ENCODE measurements around the gene BTN1A1. TPM values are rescaled to one million over a fixed set of nuclear protein-coding genes. Genes with fewer than 3 reads are reported as not detected.

Gene BTN1A1
- total and polyA plus RNA-seq, 9 of the 15 experiments (the other 6 are each of a cell fraction or from before 2014, with no cell fraction given), result 0.01 to 0.15 (median 0.06) TPM; not detected in 4

DNA sequence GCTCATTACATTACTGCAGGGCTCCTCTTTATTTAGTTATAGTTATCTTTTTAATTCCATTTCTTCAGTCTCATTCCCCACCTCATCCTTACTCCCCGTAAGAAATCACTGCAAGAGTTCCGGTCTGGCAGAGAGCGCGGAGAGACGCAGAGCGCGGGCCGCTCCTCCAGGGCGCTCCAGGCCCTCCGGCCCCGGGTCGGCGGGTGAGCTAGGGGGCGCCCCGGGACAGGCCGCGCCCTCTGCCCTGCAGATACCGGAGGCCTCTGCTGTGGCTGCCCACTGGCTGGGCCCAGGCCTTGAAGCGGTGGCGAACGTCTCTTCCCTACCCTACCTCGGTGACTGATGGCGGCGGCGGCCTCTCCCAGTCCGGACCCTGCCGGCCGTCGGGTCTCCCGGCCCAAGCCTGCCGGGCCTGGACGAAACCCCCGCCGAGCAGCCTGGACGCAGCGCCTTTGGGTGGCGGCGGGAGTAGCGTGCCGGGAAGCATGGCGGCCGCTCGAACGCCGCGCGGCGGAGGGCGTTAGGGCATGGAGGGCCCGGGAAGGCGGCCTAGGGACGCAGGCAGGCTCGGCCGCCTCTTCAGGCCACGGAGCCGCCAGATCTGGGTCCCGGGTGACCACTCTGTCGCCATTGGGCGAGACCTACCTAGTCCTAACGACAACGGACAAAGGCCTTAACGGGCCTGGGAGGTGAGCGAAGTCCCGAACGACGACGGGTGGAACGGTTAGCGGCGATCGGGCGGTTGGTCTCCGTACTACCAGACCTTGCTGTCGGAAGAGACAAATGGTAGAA, 21.7 kb downstream of the BTN1A1 start (continued):
- TF ChIP-seq XRCC5 (IDR thresholded peaks at IDR 0.05; ENCODE audit: low read depth, low read length), result peak; percentile 93
- TF ChIP-seq HCFC1 (IDR thresholded peaks at IDR 0.05; ENCODE audit: low read depth, low read length), result peak; percentile 55; the same call in 1 of the 2 replicates
- TF ChIP-seq CBFA2T2 (conservative IDR thresholded peaks at IDR 0.05), result no peak
- TF ChIP-seq CHD4 (IDR thresholded peaks at IDR 0.05; ENCODE audit: insufficient read depth, insufficient replicate concordance, low read depth, low read length, poor library complexity, severe bottlenecking), result no peak
- TF ChIP-seq, protein P1, sequence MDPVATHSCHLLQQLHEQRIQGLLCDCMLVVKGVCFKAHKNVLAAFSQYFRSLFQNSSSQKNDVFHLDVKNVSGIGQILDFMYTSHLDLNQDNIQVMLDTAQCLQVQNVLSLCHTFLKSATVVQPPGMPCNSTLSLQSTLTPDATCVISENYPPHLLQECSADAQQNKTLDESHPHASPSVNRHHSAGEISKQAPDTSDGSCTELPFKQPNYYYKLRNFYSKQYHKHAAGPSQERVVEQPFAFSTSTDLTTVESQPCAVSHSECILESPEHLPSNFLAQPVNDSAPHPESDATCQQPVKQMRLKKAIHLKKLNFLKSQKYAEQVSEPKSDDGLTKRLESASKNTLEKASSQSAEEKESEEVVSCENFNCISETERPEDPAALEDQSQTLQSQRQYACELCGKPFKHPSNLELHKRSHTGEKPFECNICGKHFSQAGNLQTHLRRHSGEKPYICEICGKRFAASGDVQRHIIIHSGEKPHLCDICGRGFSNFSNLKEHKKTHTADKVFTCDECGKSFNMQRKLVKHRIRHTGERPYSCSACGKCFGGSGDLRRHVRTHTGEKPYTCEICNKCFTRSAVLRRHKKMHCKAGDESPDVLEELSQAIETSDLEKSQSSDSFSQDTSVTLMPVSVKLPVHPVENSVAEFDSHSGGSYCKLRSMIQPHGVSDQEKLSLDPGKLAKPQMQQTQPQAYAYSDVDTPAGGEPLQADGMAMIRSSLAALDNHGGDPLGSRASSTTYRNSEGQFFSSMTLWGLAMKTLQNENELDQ (CRISPR knock-in tag; IDR thresholded peaks at IDR 0.05; ENCODE audit: borderline replicate concordance), result no peak
- no peak for TF ChIP-seq MTF1 (CRISPR knock-in tag; IDR thresholded peaks at IDR 0.05; ENCODE audit: borderline replicate concordance)
- peak; percentile 89 for TF ChIP-seq PHF8 (IDR thresholded peaks at IDR 0.05; ENCODE audit: borderline replicate concordance, low read length)
- no peak for TF ChIP-seq MEF2A (IDR thresholded peaks at IDR 0.05; ENCODE audit: control insufficient read depth, low read depth, low read length)
- TF ChIP-seq STAT5B (CRISPR knock-in tag; IDR thresholded peaks at IDR 0.05), result no peak
- TF ChIP-seq HDAC2 (IDR thresholded peaks at IDR 0.05), result peak; percentile 98
- no peak for TF ChIP-seq DNMT1 (IDR thresholded peaks at IDR 0.05)
- TF ChIP-seq, protein P2, sequence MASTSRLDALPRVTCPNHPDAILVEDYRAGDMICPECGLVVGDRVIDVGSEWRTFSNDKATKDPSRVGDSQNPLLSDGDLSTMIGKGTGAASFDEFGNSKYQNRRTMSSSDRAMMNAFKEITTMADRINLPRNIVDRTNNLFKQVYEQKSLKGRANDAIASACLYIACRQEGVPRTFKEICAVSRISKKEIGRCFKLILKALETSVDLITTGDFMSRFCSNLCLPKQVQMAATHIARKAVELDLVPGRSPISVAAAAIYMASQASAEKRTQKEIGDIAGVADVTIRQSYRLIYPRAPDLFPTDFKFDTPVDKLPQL (IDR thresholded peaks at IDR 0.05; ENCODE audit: extremely low read depth, insufficient read length), result no peak
- TF ChIP-seq ZBTB7A (IDR thresholded peaks at IDR 0.05; ENCODE audit: borderline replicate concordance, control insufficient read depth, low read depth, low read length), result peak; percentile 92; the same call in 1 of the 2 replicates
- TF ChIP-seq DDX20 (tag; IDR thresholded peaks at IDR 0.05; ENCODE audit: low read depth), result no peak
- peak; percentile 65; the same call in 1 of the 2 replicates for TF ChIP-seq ELF1 (tag; IDR thresholded peaks at IDR 0.05)
- peak; percentile 80 for TF ChIP-seq RBBP5 (IDR thresholded peaks at IDR 0.05; ENCODE audit: borderline replicate concordance, insufficient read depth, low read length, poor library complexity, severe bottlenecking)
- no peak for TF ChIP-seq POLR3A (IDR thresholded peaks at IDR 0.05; ENCODE audit: borderline replicate concordance, extremely low read depth, insufficient read depth, insufficient read length)
- TF ChIP-seq SAFB (IDR thresholded peaks at IDR 0.05; ENCODE audit: borderline replicate concordance, low read depth, low read length), result no peak
- TF ChIP-seq, protein P3, sequence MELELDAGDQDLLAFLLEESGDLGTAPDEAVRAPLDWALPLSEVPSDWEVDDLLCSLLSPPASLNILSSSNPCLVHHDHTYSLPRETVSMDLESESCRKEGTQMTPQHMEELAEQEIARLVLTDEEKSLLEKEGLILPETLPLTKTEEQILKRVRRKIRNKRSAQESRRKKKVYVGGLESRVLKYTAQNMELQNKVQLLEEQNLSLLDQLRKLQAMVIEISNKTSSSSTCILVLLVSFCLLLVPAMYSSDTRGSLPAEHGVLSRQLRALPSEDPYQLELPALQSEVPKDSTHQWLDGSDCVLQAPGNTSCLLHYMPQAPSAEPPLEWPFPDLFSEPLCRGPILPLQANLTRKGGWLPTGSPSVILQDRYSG (tag; conservative IDR thresholded peaks at IDR 0.05; ENCODE audit: low read depth), result peak; percentile 84
- TF ChIP-seq JUN (IDR thresholded peaks at IDR 0.05; ENCODE audit: borderline replicate concordance, low read depth, low read length), result no peak
- no peak; the same call in 1 of the 2 replicates for TF ChIP-seq JUN (CRISPR knock-in tag; IDR thresholded peaks at IDR 0.05; ENCODE audit: borderline replicate concordance)
- peak; percentile 89; the same call in 1 of the 2 replicates for TF ChIP-seq GATAD2A (IDR thresholded peaks at IDR 0.05)
- TF ChIP-seq LARP7 (IDR thresholded peaks at IDR 0.05), result no peak
- 0 out of 2 replicates have a peak, but pooled peaks have one; percentile 70 for TF ChIP-seq RNF2 (IDR thresholded peaks at IDR 0.05)
- peak; percentile 99 for TF ChIP-seq KDM1A (IDR thresholded peaks at IDR 0.05)
